ENCODE results near the gene LGALS14. TPM values are rescaled to one million over a fixed set of nuclear protein-coding genes. Genes with fewer than 3 reads are reported as not detected.

LGALS14 gene
- total RNA-seq, 1 experiment from 2014 or later = not detected

- no peak for DNase-seq
- Histone ChIP-seq H3K9me3 (no peaks in the 10 kb centered on the region), H3K36me3 (no peaks in the 10 kb centered on the region), H3K27me3 (peaks cover 16% of the 10 kb centered on the region), H3K4me3 (no peak overlapping the region)
Measured at GRCh38 chr19:39729594-39729993, 25.3 kb downstream of the LGALS14 start.

- Histone ChIP-seq H3K27me3 (peaks cover 15% of the 10 kb centered on the region), H3K36me3 (no peaks in the 10 kb centered on the region), H3K9me3 (no peaks in the 10 kb centered on the region), H3K4me3 (no peak overlapping the region)
- DNase-seq = no peak
Measured at GRCh38 chr19:39731685-39732084, 27.4 kb downstream of the LGALS14 start.

GRCh38 chr19:39733841-39734240 lies 29.6 kb downstream of the LGALS14 start:
- no peak for DNase-seq
- peaks cover 12% of the 10 kb centered on the region for H3K27me3 ChIP-seq
- no peaks in the 10 kb centered on the region for H3K36me3 ChIP-seq
- H3K4me3 ChIP-seq = no peak overlapping the region
- no peaks in the 10 kb centered on the region for H3K9me3 ChIP-seq

- Histone ChIP-seq H3K27me3 (peaks cover 24% of the 10 kb centered on the region), H3K9me3 (no peaks in the 10 kb centered on the region), H3K36me3 (no peaks in the 10 kb centered on the region), H3K4me3 (no peak overlapping the region)
- DNase-seq = no peak
Measured at GRCh38 chr19:39735688-39736087, 31.4 kb downstream of the LGALS14 start.

- H3K36me3 ChIP-seq = no peaks in the 10 kb centered on the region
- H3K9me3 ChIP-seq = no peaks in the 10 kb centered on the region
- DNase-seq = no peak
- peaks cover 25% of the 10 kb centered on the region for H3K27me3 ChIP-seq
- H3K4me3 ChIP-seq = no peak overlapping the region
Measured at GRCh38 chr19:39736088-39736487, 31.8 kb downstream of the LGALS14 start.

GRCh38 chr19:39737351-39737750 lies 33.1 kb downstream of the LGALS14 start:
- no peaks in the 10 kb centered on the region for H3K9me3 ChIP-seq
- DNase-seq = no peak
- no peaks in the 10 kb centered on the region for H3K36me3 ChIP-seq
- no peak overlapping the region for H3K4me3 ChIP-seq
- peaks cover 35% of the 10 kb centered on the region for H3K27me3 ChIP-seq

- DNase-seq = no peak
- H3K27me3 ChIP-seq = peaks cover 40% of the 10 kb centered on the region
- H3K9me3 ChIP-seq = no peaks in the 10 kb centered on the region
- no peak within 1 kb of the TSS for H3K4me3 ChIP-seq
- no peaks in the 10 kb centered on the region for H3K36me3 ChIP-seq
Measured at GRCh38 chr19:39737891-39738290, 33.6 kb downstream of the LGALS14 start, which contains the start of gene CLC. TSS of gene CLC (minus strand) at chr19:39738029. CDS start at chr19:39737952, 77 bp downstream.

GRCh38 chr19:39738814-39739213 lies 34.5 kb downstream of the LGALS14 start:
- no peaks in the 10 kb centered on the region; the same call in 1 of the 2 replicates for H3K9me3 ChIP-seq
- DNase-seq = no peak
- H3K27me3 ChIP-seq = peaks cover 43% of the 10 kb centered on the region
- H3K4me3 ChIP-seq = no peak overlapping the region
- no peaks in the 10 kb centered on the region for H3K36me3 ChIP-seq

GRCh38 chr19:39740395-39740794 lies 36.1 kb downstream of the LGALS14 start:
- no peak overlapping the region for H3K4me3 ChIP-seq
- no peaks in the 10 kb centered on the region; the same call in 1 of the 2 replicates for H3K9me3 ChIP-seq
- H3K27me3 ChIP-seq = peaks cover 45% of the 10 kb centered on the region
- no peaks in the 10 kb centered on the region for H3K36me3 ChIP-seq
- no peak for DNase-seq

GRCh38 chr19:39745643-39746042 lies 41.4 kb downstream of the LGALS14 start:
- DNase-seq = no peak
- no peaks in the 10 kb centered on the region for H3K36me3 ChIP-seq
- peaks cover 49% of the 10 kb centered on the region for H3K27me3 ChIP-seq
- H3K4me3 ChIP-seq = no peak overlapping the region
- H3K9me3 ChIP-seq = no peaks in the 10 kb centered on the region; the same call in 1 of the 2 replicates

GRCh38 chr19:39746836-39747529 lies 42.7 kb downstream of the LGALS14 start:
- no peak for DNase-seq
- no peaks in the 10 kb centered on the region; the same call in 1 of the 2 replicates for H3K9me3 ChIP-seq
- no peak overlapping the region for H3K4me3 ChIP-seq
- H3K36me3 ChIP-seq = no peaks in the 10 kb centered on the region
- peaks cover 41% of the 10 kb centered on the region for H3K27me3 ChIP-seq

- no peak overlapping the region for H3K4me3 ChIP-seq
- H3K27me3 ChIP-seq = peaks cover 40% of the 10 kb centered on the region
- no peak for DNase-seq
- H3K9me3 ChIP-seq = no peaks in the 10 kb centered on the region
- H3K36me3 ChIP-seq = no peaks in the 10 kb centered on the region
Measured at GRCh38 chr19:39749981-39750380, 45.7 kb downstream of the LGALS14 start.

- Histone ChIP-seq H3K9me3 (no peaks in the 10 kb centered on the region), H3K4me3 (no peak overlapping the region), H3K36me3 (no peaks in the 10 kb centered on the region), H3K27me3 (peaks cover 41% of the 10 kb centered on the region)
- no peak for DNase-seq
Measured at GRCh38 chr19:39752390-39752789, 48.1 kb downstream of the LGALS14 start.

GRCh38 chr19:39752795-39753194 lies 48.5 kb downstream of the LGALS14 start:
- H3K4me3 ChIP-seq = no peak overlapping the region
- H3K9me3 ChIP-seq = no peaks in the 10 kb centered on the region
- H3K27me3 ChIP-seq = peaks cover 41% of the 10 kb centered on the region
- no peaks in the 10 kb centered on the region for H3K36me3 ChIP-seq
- DNase-seq = no peak

- no peak for DNase-seq
- Histone ChIP-seq H3K27me3 (peaks cover 43% of the 10 kb centered on the region), H3K36me3 (no peaks in the 10 kb centered on the region), H3K9me3 (no peaks in the 10 kb centered on the region), H3K4me3 (no peak overlapping the region)
Measured at GRCh38 chr19:39754544-39754943, 50.3 kb downstream of the LGALS14 start.

GRCh38 chr19:39754971-39755370 lies 50.7 kb downstream of the LGALS14 start:
- Histone ChIP-seq H3K36me3 (no peaks in the 10 kb centered on the region), H3K4me3 (no peak overlapping the region), H3K27me3 (peaks cover 40% of the 10 kb centered on the region), H3K9me3 (no peaks in the 10 kb centered on the region)
- DNase-seq = no peak

All from MG63 (cell line).